GM12878 (cell line): Measurements from ENCODE around the gene C6orf89.

Source experiments
- CTCF ChIP-seq, 3 experiments: IDR thresholded peaks in 2 of 3; conservative IDR thresholded peaks in 1 of 3; 2 replicates each; pipeline ENCODE4 v1.5.1; 2011; ENCODE audit warnings: low read depth in 3 of 3, low read length in 3 of 3, mild to moderate bottlenecking in 3 of 3, control low read depth in 2 of 3, moderate library complexity in 2 of 3, inconsistent platforms in 1 of 3, mixed read lengths in 1 of 3; ENCODE audit not compliant: control insufficient read depth in 2 of 3, insufficient read depth in 1 of 3; ENCODE audit errors: extremely low read depth in 1 of 3
- EP300 ChIP-seq, 2 experiments: fragments of 150-350 bp in 1 of 2; IDR thresholded peaks; 2 replicates each; pipeline ENCODE4 v1.6.1; 2011 to 2012; ENCODE audit warnings: low read depth in 2 of 2, low read length in 2 of 2, borderline replicate concordance in 1 of 2, improper control_type of control experiment in 1 of 2, inconsistent platforms in 1 of 2; ENCODE audit not compliant: control insufficient read depth in 1 of 2
- EZH2 ChIP-seq: IDR thresholded peaks from 2 replicates; pipeline ENCODE4 v1.6.1; 2012; ENCODE audit warnings: low read depth, mild to moderate bottlenecking, control low read depth, inconsistent platforms, low read length, borderline replicate concordance; ENCODE audit not compliant: control insufficient read depth
- KDM1A ChIP-seq: fragments of 200-600 bp; sonication (generic); IDR thresholded peaks from 2 replicates; pipeline ENCODE4 v1.6.1; 2016; ENCODE audit warnings: borderline replicate concordance
- LARP7 ChIP-seq: fragments of 450-650 bp; IDR thresholded peaks from 2 replicates; pipeline ENCODE4 v1.6.1; 2017; ENCODE audit warnings: mild to moderate bottlenecking
- MXI1 ChIP-seq: fragments of 150-350 bp; IDR thresholded peaks from 2 replicates; pipeline ENCODE4 v1.6.1; 2011; ENCODE audit warnings: low read depth, mild to moderate bottlenecking, inconsistent platforms, low read length, improper control_type of control experiment
- NRF1 ChIP-seq: conservative IDR thresholded peaks from 2 replicates; pipeline ENCODE4 v1.6.1; 2011; ENCODE audit warnings: mild to moderate bottlenecking, low read depth, low read length, improper control_type of control experiment
- POLR2A ChIP-seq: IDR thresholded peaks from 2 replicates; pipeline ENCODE4 v1.6.1; 2011; ENCODE audit warnings: low read depth, mild to moderate bottlenecking, low read length
- POLR2AphosphoS2 ChIP-seq: IDR thresholded peaks from 2 replicates; pipeline ENCODE4 v1.6.1; 2011; ENCODE audit warnings: low read depth, mild to moderate bottlenecking, low read length, improper control_type of control experiment, moderate library complexity
- POLR2AphosphoS5 ChIP-seq: IDR thresholded peaks from 2 replicates; pipeline ENCODE4 v1.6.1; 2011; ENCODE audit warnings: mild to moderate bottlenecking, low read length, inconsistent platforms
- SPI1 ChIP-seq: IDR thresholded peaks from 2 replicates; pipeline ENCODE4 v1.6.1; 2011; ENCODE audit warnings: low read depth, mild to moderate bottlenecking, low read length, moderate library complexity, borderline replicate concordance; ENCODE audit not compliant: insufficient read depth
- STAT3 ChIP-seq: IDR thresholded peaks from 2 replicates; pipeline ENCODE4 v1.6.1; 2011; ENCODE audit warnings: low read depth, low read length, improper control_type of control experiment
- SUZ12 ChIP-seq: fragments of 200-600 bp; sonication (generic); IDR thresholded peaks from one replicate; pipeline ENCODE4 v1.6.1; 2018; ENCODE audit warnings: antibody characterized with exemption, mild to moderate bottlenecking; ENCODE audit not compliant: unreplicated experiment

DNA sequence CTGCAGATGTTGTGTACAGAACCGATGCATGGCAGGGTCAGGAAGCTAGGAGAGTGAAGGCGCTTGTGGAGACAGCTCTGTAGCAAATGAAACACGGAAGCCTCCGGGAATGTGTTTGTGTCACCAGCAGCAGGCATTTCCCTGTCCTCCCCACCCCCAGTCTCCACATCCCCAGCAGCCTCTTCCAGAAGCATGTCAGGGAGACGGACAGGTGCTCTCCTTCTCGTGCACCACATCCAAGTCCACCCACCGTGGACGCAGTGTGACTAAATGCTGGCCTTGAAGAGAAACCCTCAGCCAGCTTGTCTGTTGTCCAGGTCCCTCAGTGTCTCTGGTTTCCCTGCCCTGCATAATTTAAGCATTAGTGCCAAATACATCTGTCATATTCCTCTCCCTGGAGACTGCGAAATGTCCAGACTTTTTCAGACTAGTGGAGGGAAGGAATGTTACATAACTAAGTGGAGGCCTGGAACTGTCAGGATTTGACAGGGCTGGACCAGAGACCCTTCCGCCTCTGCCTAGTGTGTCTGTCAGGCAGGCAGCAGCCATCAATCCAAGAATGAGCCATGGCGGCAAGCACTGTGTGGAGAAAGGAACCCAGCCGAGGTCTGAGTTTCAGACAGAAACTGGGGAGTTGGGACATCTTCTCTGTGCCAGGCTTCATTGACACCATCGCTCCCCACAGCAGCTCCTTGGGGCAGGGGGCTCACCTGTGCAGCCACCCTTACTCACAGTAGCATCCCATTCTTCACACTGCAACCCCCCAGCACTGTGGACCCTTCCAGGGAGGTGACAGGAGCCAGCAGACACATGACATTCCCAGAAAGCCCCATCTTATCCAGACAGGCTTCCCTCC, 42.2 kb downstream of the C6orf89 start:
- TF ChIP-seq SPI1: no peak
- TF ChIP-seq SUZ12: no peak
- TF ChIP-seq CTCF (IDR thresholded peaks at IDR 0.05 in 2 of 3, conservative IDR thresholded peaks at IDR 0.05 in 1 of 3; ENCODE audit: control insufficient read depth in 2 of 3, extremely low read depth in 1 of 3, insufficient read depth in 1 of 3, low read depth in 3 of 3, low read length in 3 of 3): no peak
- no peak for TF ChIP-seq STAT3
- no peak for TF ChIP-seq POLR2AphosphoS2
- TF ChIP-seq LARP7: no peak
- TF ChIP-seq POLR2A: no peak
- no peak for TF ChIP-seq EP300 (IDR thresholded peaks at IDR 0.05; ENCODE audit: borderline replicate concordance in 1 of 2, control insufficient read depth in 1 of 2, low read depth in 2 of 2, low read length in 2 of 2)
- TF ChIP-seq NRF1: no peak
- TF ChIP-seq EZH2: no peak
- TF ChIP-seq KDM1A: no peak
- TF ChIP-seq MXI1: no peak
- TF ChIP-seq POLR2AphosphoS5: no peak
